Tibial nerve (tissue), 4 donors: ENCODE measurements around the gene DHRS12. TPM values are rescaled to one million over a fixed set of nuclear protein-coding genes. Genes with fewer than 3 reads are reported as not detected.
A peak's percentile ranks its signal among the peaks of the same experiment; 100 is the strongest.

Source experiments
- DNase-seq, 2 donors: peaks; one replicate each; pipeline ENCODE4 v3.0.0-alpha.2; 2019; ENCODE audit warnings: low spot score in 2 of 2
- H3K27ac ChIP-seq, 4 donors: fragments of 200-600 bp; sonication (generic) in 3 of 4; one replicate each; pipeline ENCODE4 v1.5.1; 2017 to 2019; ENCODE audit warnings: mild to moderate bottlenecking in 1 of 4
- H3K27me3 ChIP-seq, 2 donors: fragments of 200-600 bp; sonication (generic) in 1 of 2; one replicate each; pipeline versions ENCODE4 v1.5.1 to v1.6.0; 2017 to 2019
- H3K36me3 ChIP-seq, 3 donors: fragments of 200-600 bp; sonication (generic); one replicate each; pipeline ENCODE4 v1.5.1; 2018 to 2019
- H3K4me1 ChIP-seq, 4 donors: fragments of 200-600 bp; sonication (generic) in 3 of 4; one replicate each; pipeline ENCODE4 v1.5.1; 2017 to 2019
- H3K4me3 ChIP-seq, 4 donors: fragments of 200-600 bp; sonication (generic) in 3 of 4; one replicate each; pipeline ENCODE4 v1.5.1; 2017 to 2019; ENCODE audit warnings: mild to moderate bottlenecking in 1 of 4, moderate library complexity in 1 of 4
- H3K9me3 ChIP-seq, 4 donors: fragments of 200-600 bp; sonication (generic) in 3 of 4; one replicate each; pipeline ENCODE4 v1.5.1; 2017 to 2019
- EP300 ChIP-seq, 2 donors: sonication (generic); formaldehyde crosslinking; IDR thresholded peaks; one replicate each; pipeline ENCODE4 v1.6.1; 2017; ENCODE audit warnings: antibody characterized with exemption in 2 of 2, mild to moderate bottlenecking in 1 of 2
- POLR2A ChIP-seq, 2 donors: fragments of 450-650 bp; IDR thresholded peaks; one replicate each; pipeline ENCODE4 v1.6.1; 2017; ENCODE audit warnings: antibody characterized with exemption in 2 of 2, mild to moderate bottlenecking in 2 of 2, moderate library complexity in 2 of 2
- WGBS, 2 donors: methylation state at CpG; one replicate each; pipeline ENCODE4 v1.1.5; 2018; 5-methylcytosine and 5-hydroxymethylcytosine counted together
- total RNA-seq, 4 donors: library from RNA; depleted of rRNA; stranded (reverse); fragments of >200 nt; gene quantifications; one replicate each; pipeline ENCODE4 v1.1.0, GENCODE V29; 2016
- TF ChIP-seq, protein P1 (sequence below), 5 experiments: fragments of 200-600 bp in 3 of 5; fragments of 450-650 bp in 2 of 5; sonication (generic) in 3 of 5; IDR thresholded peaks; one replicate each; pipeline ENCODE4 v1.5.1; 2016 to 2019; ENCODE audit warnings: antibody characterized with exemption in 5 of 5, mild to moderate bottlenecking in 3 of 5, moderate library complexity in 2 of 5

Gene DHRS12
- total RNA-seq, 4 donors from 2014 or later: 12.3 to 19.5 (median 16.7) TPM

DNA sequence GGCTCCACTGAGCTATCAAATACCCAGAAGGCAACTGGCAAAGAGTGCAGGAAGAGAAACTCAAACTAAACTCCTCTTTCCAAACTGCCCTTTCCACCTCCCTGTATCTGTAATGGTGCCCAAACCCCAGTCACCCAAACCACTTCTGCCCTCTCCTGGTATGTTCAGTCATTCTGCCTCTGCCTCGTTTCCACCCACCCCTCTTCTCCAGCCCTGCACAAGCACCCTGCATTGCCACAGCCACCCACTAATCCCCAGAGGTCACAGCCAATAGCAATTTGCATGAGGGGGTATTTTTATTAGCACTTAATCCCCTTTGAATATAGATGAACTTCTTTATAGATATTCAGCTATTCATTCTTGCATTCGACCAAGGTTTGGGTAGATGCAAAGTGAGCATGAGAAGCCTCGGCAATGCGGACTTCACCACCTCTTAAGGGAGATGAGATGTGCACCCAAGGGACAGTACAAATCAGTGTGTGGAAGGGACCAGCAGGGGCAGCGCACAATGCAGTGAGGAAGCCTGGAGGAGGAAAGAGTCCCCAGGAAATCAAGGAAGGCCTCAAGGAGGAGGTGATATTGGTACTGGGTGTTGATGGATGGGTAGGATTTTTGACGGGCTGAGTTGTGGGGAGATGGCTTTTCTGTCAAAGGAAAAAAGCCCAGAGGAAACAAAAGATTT, 28.6 kb upstream of the DHRS12 start:
- 67 to 76% methylated on average over 6 of the region's 6 CpGs for WGBS, 2 donors
- Histone ChIP-seq H3K4me3 (no peak overlapping the region), H3K27me3 (no peaks in the 10 kb centered on the region), H3K36me3 (no peaks in the 10 kb centered on the region), H3K27ac (no peak overlapping the region), H3K4me1 (no peaks in the 10 kb centered on the region), H3K9me3 (no peaks in the 10 kb centered on the region)
- TF ChIP-seq, protein P1, sequence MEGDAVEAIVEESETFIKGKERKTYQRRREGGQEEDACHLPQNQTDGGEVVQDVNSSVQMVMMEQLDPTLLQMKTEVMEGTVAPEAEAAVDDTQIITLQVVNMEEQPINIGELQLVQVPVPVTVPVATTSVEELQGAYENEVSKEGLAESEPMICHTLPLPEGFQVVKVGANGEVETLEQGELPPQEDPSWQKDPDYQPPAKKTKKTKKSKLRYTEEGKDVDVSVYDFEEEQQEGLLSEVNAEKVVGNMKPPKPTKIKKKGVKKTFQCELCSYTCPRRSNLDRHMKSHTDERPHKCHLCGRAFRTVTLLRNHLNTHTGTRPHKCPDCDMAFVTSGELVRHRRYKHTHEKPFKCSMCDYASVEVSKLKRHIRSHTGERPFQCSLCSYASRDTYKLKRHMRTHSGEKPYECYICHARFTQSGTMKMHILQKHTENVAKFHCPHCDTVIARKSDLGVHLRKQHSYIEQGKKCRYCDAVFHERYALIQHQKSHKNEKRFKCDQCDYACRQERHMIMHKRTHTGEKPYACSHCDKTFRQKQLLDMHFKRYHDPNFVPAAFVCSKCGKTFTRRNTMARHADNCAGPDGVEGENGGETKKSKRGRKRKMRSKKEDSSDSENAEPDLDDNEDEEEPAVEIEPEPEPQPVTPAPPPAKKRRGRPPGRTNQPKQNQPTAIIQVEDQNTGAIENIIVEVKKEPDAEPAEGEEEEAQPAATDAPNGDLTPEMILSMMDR (IDR thresholded peaks at IDR 0.05): peak; percentile 18 to 70 (median 27)
- no peak for TF ChIP-seq POLR2A (IDR thresholded peaks at IDR 0.05)
- peak in 1 of 2 donors; percentile 39 for DNase-seq

DNA sequence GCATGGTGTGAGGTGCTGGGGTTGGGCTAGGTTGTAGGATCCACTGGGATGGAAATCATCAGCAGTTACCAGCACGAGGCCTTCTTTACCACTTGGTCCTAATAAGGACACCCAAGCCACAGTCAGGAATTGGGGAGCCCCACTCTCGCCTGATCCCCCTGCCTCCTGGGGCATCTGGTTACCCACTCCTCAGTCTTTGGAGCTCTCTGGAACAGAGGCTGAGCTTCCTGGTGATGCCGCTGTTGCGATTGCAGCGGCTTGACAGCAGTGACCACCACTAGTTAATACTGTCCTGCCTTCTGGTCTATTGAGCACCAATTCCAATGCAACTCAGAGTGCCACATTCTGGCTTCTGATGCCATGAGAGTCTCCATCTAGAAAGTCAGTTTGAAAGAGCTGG, 27.6 kb upstream of the DHRS12 start:
- Histone ChIP-seq H3K27ac (no peak overlapping the region), H3K27me3 (no peaks in the 10 kb centered on the region), H3K36me3 (no peaks in the 10 kb centered on the region), H3K4me3 (no peak overlapping the region), H3K9me3 (no peaks in the 10 kb centered on the region), H3K4me1 (peaks cover 0 to 2% (median under 1%) of the 10 kb centered on the region in 4 donors)
- no peak for DNase-seq
- no peak for TF ChIP-seq POLR2A (IDR thresholded peaks at IDR 0.05)
- TF ChIP-seq, protein P1 (IDR thresholded peaks at IDR 0.05): no peak
- TF ChIP-seq EP300 (IDR thresholded peaks at IDR 0.05): no peak
- WGBS, 2 donors: 96 to 97% methylated on average over 5 of the region's 5 CpGs

DNA sequence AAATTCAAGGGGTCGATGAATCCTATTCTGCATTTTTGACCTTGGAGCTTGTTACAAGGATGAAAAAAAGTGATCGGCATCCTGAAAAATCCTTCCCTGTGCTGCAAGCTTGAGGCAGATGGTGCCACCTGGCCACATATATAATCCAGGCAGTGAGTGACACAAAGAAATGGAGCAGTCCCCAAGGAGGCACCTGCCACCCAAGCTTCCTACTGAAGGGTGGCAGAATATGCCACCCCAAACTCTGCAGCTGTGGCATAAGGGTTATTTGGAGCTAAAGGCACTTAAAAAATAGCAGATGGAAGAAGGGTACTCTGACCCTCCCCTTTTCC, 25.6 kb upstream of the DHRS12 start:
- peaks cover 0 to 21% (median 11%) of the 10 kb centered on the region in 4 donors for H3K4me1 ChIP-seq
- H3K36me3 ChIP-seq: no peaks in the 10 kb centered on the region
- no peak for DNase-seq
- H3K27me3 ChIP-seq: no peaks in the 10 kb centered on the region
- H3K4me3 ChIP-seq: no peak overlapping the region
- no peak overlapping the region for H3K27ac ChIP-seq
- no peaks in the 10 kb centered on the region for H3K9me3 ChIP-seq
- no peak for TF ChIP-seq POLR2A (IDR thresholded peaks at IDR 0.05)
- no peak for TF ChIP-seq EP300 (IDR thresholded peaks at IDR 0.05)
- TF ChIP-seq, protein P1 (IDR thresholded peaks at IDR 0.05): no peak
- 88 to 94% methylated on average over 2 of the region's 2 CpGs for WGBS, 2 donors

DNA sequence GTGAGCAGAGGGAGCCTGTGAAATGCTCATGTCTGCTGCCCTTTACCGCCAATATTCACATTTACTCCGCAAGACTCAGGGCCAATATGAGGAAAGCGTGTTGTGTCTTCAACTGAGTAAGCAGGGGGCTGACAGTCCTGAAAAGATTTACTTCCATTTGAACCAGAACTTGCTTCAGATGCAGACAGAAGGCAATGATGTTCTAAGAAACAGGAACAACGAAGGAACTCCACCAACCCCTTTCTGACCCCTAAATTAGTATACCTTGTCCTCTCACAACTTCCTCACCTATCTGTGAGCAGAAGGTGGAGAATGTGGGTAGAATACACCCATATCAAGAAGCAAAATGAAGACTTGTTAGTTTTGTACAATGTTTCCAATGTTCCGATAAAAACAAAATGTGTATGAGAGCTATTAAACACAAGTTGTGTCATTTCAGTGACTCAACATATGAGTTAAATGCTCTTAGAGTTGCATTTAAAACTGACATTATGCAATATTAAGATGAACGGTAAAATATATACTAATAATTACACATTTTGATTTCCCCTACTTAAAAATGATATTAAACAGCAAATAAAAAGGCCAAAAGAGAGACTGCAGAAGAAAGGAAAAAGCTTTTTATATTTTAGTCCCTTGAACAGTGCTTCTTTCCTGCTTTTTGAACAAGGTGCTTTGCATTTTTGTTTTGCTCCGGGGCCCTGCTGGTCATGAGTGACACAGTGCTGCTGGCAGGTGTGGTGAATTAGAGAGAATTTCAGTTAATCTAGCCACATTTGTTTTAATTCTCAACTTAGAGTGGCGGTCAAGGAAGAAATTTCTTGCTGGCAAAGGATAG, 25.0 kb upstream of the DHRS12 start:
- Histone ChIP-seq H3K36me3 (no peaks in the 10 kb centered on the region), H3K4me1 (peaks cover 0 to 27% (median 11%) of the 10 kb centered on the region in 4 donors), H3K9me3 (no peaks in the 10 kb centered on the region), H3K27me3 (no peaks in the 10 kb centered on the region), H3K4me3 (no peak overlapping the region), H3K27ac (no peak overlapping the region)
- TF ChIP-seq, protein P1 (IDR thresholded peaks at IDR 0.05): no peak
- TF ChIP-seq EP300 (IDR thresholded peaks at IDR 0.05) (no peak), POLR2A (IDR thresholded peaks at IDR 0.05) (no peak)
- DNase-seq: no peak
- WGBS, 2 donors: 85 to 92% methylated on average over 8 of the region's 8 CpGs

DNA sequence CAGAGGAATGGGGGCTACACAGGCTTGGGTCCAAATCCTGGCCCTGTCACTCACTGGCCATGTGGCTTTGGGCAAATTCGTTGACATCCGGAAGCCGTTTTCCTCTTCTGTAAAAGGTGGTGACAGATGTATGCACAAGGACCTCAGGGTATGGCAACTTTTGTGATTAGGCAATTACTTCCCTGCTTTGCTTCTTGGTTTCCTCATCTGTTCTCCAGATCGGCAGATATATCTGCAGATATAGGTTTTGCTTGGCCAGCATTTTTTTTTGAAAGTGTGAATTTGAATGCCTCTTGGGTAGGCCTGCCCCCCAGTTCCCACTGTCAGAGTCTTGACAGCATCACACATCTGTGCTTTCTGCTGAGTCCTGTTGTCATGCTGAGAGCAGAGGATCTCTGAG, 23.3 kb upstream of the DHRS12 start:
- Histone ChIP-seq H3K27ac (no peak overlapping the region), H3K4me1 (peaks cover 0 to 33% (median 12%) of the 10 kb centered on the region in 4 donors), H3K27me3 (no peaks in the 10 kb centered on the region), H3K4me3 (no peak overlapping the region), H3K36me3 (no peaks in the 10 kb centered on the region), H3K9me3 (no peaks in the 10 kb centered on the region)
- no peak for DNase-seq
- TF ChIP-seq POLR2A (IDR thresholded peaks at IDR 0.05): no peak
- no peak for TF ChIP-seq EP300 (IDR thresholded peaks at IDR 0.05)
- TF ChIP-seq, protein P1 (IDR thresholded peaks at IDR 0.05): no peak
- WGBS, 2 donors: 77 to 85% methylated on average over 4 of the region's 4 CpGs
